ENCODE data around the gene GPR150.

DNA sequence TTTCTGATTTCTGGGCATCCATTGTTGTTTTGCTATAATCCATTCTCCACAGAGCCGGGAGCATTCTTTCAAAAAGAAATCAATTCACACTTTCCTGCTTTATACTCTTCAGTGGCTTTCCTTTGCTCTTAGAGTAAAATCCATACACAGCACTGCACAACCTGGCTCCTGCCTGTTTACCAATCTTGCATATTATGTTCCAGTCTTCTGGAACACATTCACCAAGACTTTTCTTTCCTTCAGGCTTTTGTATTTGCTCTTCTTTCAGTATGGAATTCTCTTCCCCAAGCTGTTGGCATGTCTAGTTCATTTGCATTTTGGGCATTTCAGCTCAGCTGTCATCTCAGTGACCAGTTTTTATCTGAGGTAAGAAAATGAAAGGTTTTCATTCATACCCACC, 33.0 kb downstream of the GPR150 start:
- TF ChIP-seq, protein P1, sequence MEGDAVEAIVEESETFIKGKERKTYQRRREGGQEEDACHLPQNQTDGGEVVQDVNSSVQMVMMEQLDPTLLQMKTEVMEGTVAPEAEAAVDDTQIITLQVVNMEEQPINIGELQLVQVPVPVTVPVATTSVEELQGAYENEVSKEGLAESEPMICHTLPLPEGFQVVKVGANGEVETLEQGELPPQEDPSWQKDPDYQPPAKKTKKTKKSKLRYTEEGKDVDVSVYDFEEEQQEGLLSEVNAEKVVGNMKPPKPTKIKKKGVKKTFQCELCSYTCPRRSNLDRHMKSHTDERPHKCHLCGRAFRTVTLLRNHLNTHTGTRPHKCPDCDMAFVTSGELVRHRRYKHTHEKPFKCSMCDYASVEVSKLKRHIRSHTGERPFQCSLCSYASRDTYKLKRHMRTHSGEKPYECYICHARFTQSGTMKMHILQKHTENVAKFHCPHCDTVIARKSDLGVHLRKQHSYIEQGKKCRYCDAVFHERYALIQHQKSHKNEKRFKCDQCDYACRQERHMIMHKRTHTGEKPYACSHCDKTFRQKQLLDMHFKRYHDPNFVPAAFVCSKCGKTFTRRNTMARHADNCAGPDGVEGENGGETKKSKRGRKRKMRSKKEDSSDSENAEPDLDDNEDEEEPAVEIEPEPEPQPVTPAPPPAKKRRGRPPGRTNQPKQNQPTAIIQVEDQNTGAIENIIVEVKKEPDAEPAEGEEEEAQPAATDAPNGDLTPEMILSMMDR (IDR thresholded peaks at IDR 0.05; ENCODE audit: insufficient read depth, low read depth, low read length) = no peak
- TF ChIP-seq EZH2 (IDR thresholded peaks at IDR 0.05; ENCODE audit: insufficient read depth, low read length) = no peak

Measured in astrocyte (in vitro differentiated cells and primary cell).